ENCODE measurements around the gene PRAF2. TPM values are rescaled to one million over a fixed set of nuclear protein-coding genes. Genes with fewer than 3 reads are reported as not detected.

The PRAF2 gene
- total and polyA plus RNA-seq, 2 experiments from 2014 or later = 6.7 to 59.7 TPM

DNA sequence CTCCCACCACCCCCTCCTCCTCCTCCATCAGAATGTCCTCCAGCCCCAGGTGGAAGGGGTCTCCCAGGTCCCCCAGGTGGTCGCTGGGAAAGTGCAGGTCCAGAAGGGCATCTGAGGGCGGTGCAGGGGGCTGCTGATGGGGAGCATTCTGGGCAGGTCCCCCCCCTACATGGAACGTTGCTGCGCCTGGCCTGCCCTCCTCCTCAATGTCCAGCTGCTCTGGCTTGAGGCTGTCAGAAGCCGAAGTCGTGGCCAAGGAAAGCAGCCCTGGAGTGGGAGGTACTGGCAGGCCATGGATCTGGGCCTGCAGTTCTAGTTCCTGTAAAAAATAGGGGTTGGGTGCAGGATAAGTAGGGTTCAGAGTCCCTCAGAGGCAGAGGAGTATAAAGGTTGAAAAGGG is 43.5 kb downstream of the PRAF2 start:
- H3K4me3 ChIP-seq = no peak overlapping the region
- H4K20me1 ChIP-seq (ENCODE audit: insufficient read depth, poor library complexity, severe bottlenecking) = no peaks in the 10 kb centered on the region
- peak overlapping the region; percentile 7 for H3K27ac ChIP-seq
- WGBS (ENCODE audit: low lambda C conversion rate, missing lambda C conversion rate) = 90% methylated on average over 6 of the region's 6 CpGs
- no peaks in the 10 kb centered on the region for H3K9me3 ChIP-seq (ENCODE audit: low read depth)
- no peak overlapping the region for H3K4me2 ChIP-seq
- no peak overlapping the region for H2AFZ ChIP-seq
- H3K79me2 ChIP-seq = no peaks in the 10 kb centered on the region
- H3K4me1 ChIP-seq (ENCODE audit: insufficient read depth) = no peaks in the 10 kb centered on the region
- no peaks in the 10 kb centered on the region for H3K27me3 ChIP-seq
- H3K36me3 ChIP-seq (replicated peaks; ENCODE audit: insufficient read depth, low read depth) = no peaks in the 10 kb centered on the region
- TF ChIP-seq EZH2 (IDR thresholded peaks at IDR 0.05; ENCODE audit: borderline replicate concordance) (no peak), EZH2phosphoT487 (IDR thresholded peaks at IDR 0.05; ENCODE audit: low read depth, severe bottlenecking, unreplicated experiment) (no peak), CTCF (IDR thresholded peaks at IDR 0.05; ENCODE audit: poor library complexity) (no peak)
- DNase-seq (ENCODE audit: low spot score) = no peak
- no peaks in the 10 kb centered on the region for H3K9me2 ChIP-seq (replicated peaks; ENCODE audit: insufficient read depth)

- peak overlapping the region; percentile 7 for H3K27ac ChIP-seq
Observed at GRCh38 chrX:49029876-49030275, 43.9 kb downstream of the PRAF2 start.

More at GRCh38 chrX:49029876-49030275, 43.9 kb downstream of the PRAF2 start:
- no peaks in the 10 kb centered on the region for H3K36me3 ChIP-seq (replicated peaks; ENCODE audit: insufficient read depth, low read depth)
- H3K27me3 ChIP-seq = no peaks in the 10 kb centered on the region
- H2AFZ ChIP-seq = no peak overlapping the region
- no peaks in the 10 kb centered on the region for H3K79me2 ChIP-seq
- 81% methylated on average over 3 of the region's 6 CpGs for WGBS (ENCODE audit: low lambda C conversion rate, missing lambda C conversion rate)
- TF ChIP-seq EZH2 (IDR thresholded peaks at IDR 0.05; ENCODE audit: borderline replicate concordance) (no peak), CTCF (IDR thresholded peaks at IDR 0.05; ENCODE audit: poor library complexity) (no peak), EZH2phosphoT487 (IDR thresholded peaks at IDR 0.05; ENCODE audit: low read depth, severe bottlenecking, unreplicated experiment) (no peak)
- no peaks in the 10 kb centered on the region for H3K9me3 ChIP-seq (ENCODE audit: low read depth)
- peak; percentile 55 for DNase-seq (ENCODE audit: low spot score)
- H3K4me2 ChIP-seq = no peak overlapping the region
- no peaks in the 10 kb centered on the region for H4K20me1 ChIP-seq (ENCODE audit: insufficient read depth, poor library complexity, severe bottlenecking)
- H3K4me3 ChIP-seq = no peak overlapping the region
- H3K9me2 ChIP-seq (replicated peaks; ENCODE audit: insufficient read depth) = no peaks in the 10 kb centered on the region
- no peaks in the 10 kb centered on the region for H3K4me1 ChIP-seq (ENCODE audit: insufficient read depth)

Small RNA genes within 50 kb of the gene (small RNA-seq; reads per million reads assigned to genes)
- gene RNU4-52P = not detected

Other genes starting within 250 kb of the PRAF2 start
- 0.47 TPM in 1 of 2 replicates, not detected in the other for gene ERAS, start 247.5 kb downstream of the PRAF2 start, total RNA-seq
- 0.65 TPM in 1 of 2 replicates, not detected in the other for gene ERAS, start 247.5 kb downstream of the PRAF2 start, polyA plus RNA-seq
- gene PCSK1N, start 238.4 kb downstream of the PRAF2 start, total RNA-seq = 39.0 and 45.8 TPM in 2 replicates
- gene PCSK1N, start 238.4 kb downstream of the PRAF2 start, polyA plus RNA-seq = 97.0 and 97.7 TPM in 2 replicates
- gene TIMM17B, start 176.2 kb downstream of the PRAF2 start, total RNA-seq = 42.5 and 56.7 TPM in 2 replicates
- 113 and 132 TPM in 2 replicates for gene TIMM17B, start 176.2 kb downstream of the PRAF2 start, polyA plus RNA-seq
- gene PQBP1, start 176.1 kb downstream of the PRAF2 start, total RNA-seq = 33.8 and 35.3 TPM in 2 replicates
- gene PQBP1, start 176.1 kb downstream of the PRAF2 start, polyA plus RNA-seq = 82.9 and 87.6 TPM in 2 replicates
- 40.8 and 49.5 TPM in 2 replicates for gene SLC35A2, start 162.4 kb downstream of the PRAF2 start, total RNA-seq
- 82.4 and 95.9 TPM in 2 replicates for gene SLC35A2, start 162.4 kb downstream of the PRAF2 start, polyA plus RNA-seq
- gene PIM2, start 155.0 kb downstream of the PRAF2 start, total RNA-seq = 7.0 and 11.5 TPM in 2 replicates
- 16.8 and 17.2 TPM in 2 replicates for gene PIM2, start 155.0 kb downstream of the PRAF2 start, polyA plus RNA-seq
- 27.7 and 32.5 TPM in 2 replicates for gene OTUD5, start 116.4 kb downstream of the PRAF2 start, total RNA-seq
- gene OTUD5, start 116.4 kb downstream of the PRAF2 start, polyA plus RNA-seq = 49.9 and 51.2 TPM in 2 replicates
- 0.64 and 0.87 TPM in 2 replicates for gene KCND1, start 102.2 kb downstream of the PRAF2 start, total RNA-seq
- gene KCND1, start 102.2 kb downstream of the PRAF2 start, polyA plus RNA-seq = 2.0 and 3.2 TPM in 2 replicates
- 17.8 and 20.2 TPM in 2 replicates for gene GRIPAP1, start 71.7 kb downstream of the PRAF2 start, total RNA-seq
- 30.6 and 31.4 TPM in 2 replicates for gene GRIPAP1, start 71.7 kb downstream of the PRAF2 start, polyA plus RNA-seq
- gene TFE3, start 30.6 kb downstream of the PRAF2 start, total RNA-seq = 37.0 and 38.3 TPM in 2 replicates
- gene TFE3, start 30.6 kb downstream of the PRAF2 start, polyA plus RNA-seq = 59.8 and 80.0 TPM in 2 replicates
- gene CCDC120, start 15.0 kb downstream of the PRAF2 start, total RNA-seq = 5.1 and 7.0 TPM in 2 replicates
- 19.1 and 19.3 TPM in 2 replicates for gene CCDC120, start 15.0 kb downstream of the PRAF2 start, polyA plus RNA-seq
- gene WDR45, start 5.9 kb upstream of the PRAF2 start, total RNA-seq = 59.6 and 69.5 TPM in 2 replicates
- gene WDR45, start 5.9 kb upstream of the PRAF2 start, polyA plus RNA-seq = 67.7 and 74.7 TPM in 2 replicates
- 23.1 and 26.4 TPM in 2 replicates for gene GPKOW, start 49.7 kb upstream of the PRAF2 start, total RNA-seq
- gene GPKOW, start 49.7 kb upstream of the PRAF2 start, polyA plus RNA-seq = 22.5 and 22.7 TPM in 2 replicates
- 5.0 and 6.5 TPM in 2 replicates for gene MAGIX, start 88.8 kb upstream of the PRAF2 start, total RNA-seq
- gene MAGIX, start 88.8 kb upstream of the PRAF2 start, polyA plus RNA-seq = 7.1 and 13.4 TPM in 2 replicates
- gene PLP2, start 97.9 kb upstream of the PRAF2 start, total RNA-seq = 27.5 and 34.9 TPM in 2 replicates
- 110 and 118 TPM in 2 replicates for gene PLP2, start 97.9 kb upstream of the PRAF2 start, polyA plus RNA-seq
- gene PRICKLE3, start 112.4 kb upstream of the PRAF2 start, total RNA-seq = 2.8 and 6.1 TPM in 2 replicates
- 9.3 and 15.7 TPM in 2 replicates for gene PRICKLE3, start 112.4 kb upstream of the PRAF2 start, polyA plus RNA-seq
- 1.4 and 2.5 TPM in 2 replicates for gene SYP, start 126.2 kb upstream of the PRAF2 start, total RNA-seq
- gene SYP, start 126.2 kb upstream of the PRAF2 start, polyA plus RNA-seq = 2.1 and 2.9 TPM in 2 replicates
- gene CACNA1F, start 159.3 kb upstream of the PRAF2 start, total RNA-seq = 0.04 and 1.6 TPM in 2 replicates
- gene CACNA1F, start 159.3 kb upstream of the PRAF2 start, polyA plus RNA-seq = 0.27 and 0.44 TPM in 2 replicates
- 12.7 and 21.5 TPM in 2 replicates for gene CCDC22, start 161.5 kb upstream of the PRAF2 start, total RNA-seq
- 12.3 and 14.8 TPM in 2 replicates for gene CCDC22, start 161.5 kb upstream of the PRAF2 start, polyA plus RNA-seq
- 0.03 TPM in 1 of 2 replicates, not detected in the other for gene FOXP3, start 190.7 kb upstream of the PRAF2 start, total RNA-seq
- gene FOXP3, start 190.7 kb upstream of the PRAF2 start, polyA plus RNA-seq = not detected in 2 replicates
- 6.4 and 6.8 TPM in 2 replicates for gene PPP1R3F, start 195.8 kb upstream of the PRAF2 start, total RNA-seq
- gene PPP1R3F, start 195.8 kb upstream of the PRAF2 start, polyA plus RNA-seq = 7.3 and 10.2 TPM in 2 replicates
- gene GAGE10, start 229.6 kb upstream of the PRAF2 start, total RNA-seq = not detected in 2 replicates
- not detected in 2 replicates for gene GAGE10, start 229.6 kb upstream of the PRAF2 start, polyA plus RNA-seq
- gene GAGE12J, start 248.0 kb upstream of the PRAF2 start, total RNA-seq = not detected in 2 replicates
- gene GAGE12J, start 248.0 kb upstream of the PRAF2 start, polyA plus RNA-seq = not detected in 2 replicates